Measurements from ENCODE around the gene TMPRSS3.

TMPRSS3 gene

GRCh38 chr21:42386034-42386591 lies 9.7 kb downstream of the TMPRSS3 start:
- FAIRE-seq: no peak

- no peak for FAIRE-seq
These were observed 10.2 kb downstream of the TMPRSS3 start for GRCh38 chr21:42385619-42386018.

- FAIRE-seq: no peak
These were observed 10.9 kb downstream of the TMPRSS3 start for GRCh38 chr21:42384989-42385388.

- no peak for FAIRE-seq
These were observed 11.5 kb downstream of the TMPRSS3 start for GRCh38 chr21:42384156-42384945.

- no peak for FAIRE-seq
These were observed 12.5 kb downstream of the TMPRSS3 start for GRCh38 chr21:42383331-42383730.

GRCh38 chr21:42382915-42383314 lies 12.9 kb downstream of the TMPRSS3 start:
- no peak for FAIRE-seq

GRCh38 chr21:42381347-42381984 lies 14.4 kb downstream of the TMPRSS3 start:
- FAIRE-seq: no peak

- no peak for FAIRE-seq
These were observed 16.2 kb downstream of the TMPRSS3 start for GRCh38 chr21:42379426-42380215.

- no peak for FAIRE-seq
These were observed 17.4 kb downstream of the TMPRSS3 start for GRCh38 chr21:42378418-42378817.

- no peak for FAIRE-seq
These were observed 17.9 kb downstream of the TMPRSS3 start for GRCh38 chr21:42377951-42378340.

- no peak for FAIRE-seq
These were observed 18.5 kb downstream of the TMPRSS3 start for GRCh38 chr21:42377211-42377950.

- no peak for FAIRE-seq
These were observed 19.4 kb downstream of the TMPRSS3 start for GRCh38 chr21:42376338-42376982.

- no peak for FAIRE-seq
These were observed 19.9 kb downstream of the TMPRSS3 start for GRCh38 chr21:42375966-42376337.

- FAIRE-seq: no peak
These were observed 20.3 kb downstream of the TMPRSS3 start for GRCh38 chr21:42375506-42375905.

GRCh38 chr21:42374864-42375499 lies 20.9 kb downstream of the TMPRSS3 start:
- FAIRE-seq: no peak

- no peak for FAIRE-seq
These were observed 21.4 kb downstream of the TMPRSS3 start for GRCh38 chr21:42374457-42374856.

- FAIRE-seq: no peak
These were observed 21.9 kb downstream of the TMPRSS3 start for GRCh38 chr21:42373908-42374455.

- FAIRE-seq: no peak
These were observed 22.5 kb downstream of the TMPRSS3 start for GRCh38 chr21:42373196-42373907.

GRCh38 chr21:42370894-42371654 lies 24.8 kb downstream of the TMPRSS3 start:
- no peak for FAIRE-seq

- no peak for FAIRE-seq
These were observed 26.0 kb downstream of the TMPRSS3 start for GRCh38 chr21:42369821-42370220.

Data from islet of Langerhans (tissue), 1 donor.